Frontal cortex (tissue), 4 donors: Measurements from ENCODE around the gene KRT5. TPM values are rescaled to one million over a fixed set of nuclear protein-coding genes. Genes with fewer than 3 reads are reported as not detected.

Source experiments
- DNase-seq, 2 donors: peaks; one replicate each; pipeline ENCODE4 v3.0.0; 2012; ENCODE audit warnings: low spot score in 2 of 2
- FAIRE-seq: peaks from 2 replicates; lab custom pipeline; 2012; peaks lifted over from hg19 to GRCh38; lab: Jason Lieb, UNC
- total RNA-seq: library from RNA; depleted of rRNA; stranded (reverse); fragments of >200 nt; gene quantifications from one replicate; pipeline ENCODE4 v1.2.3, GENCODE V29; 2014
- donor health status: control.
- donor health status: control.
- donor health status: control.

KRT5 gene
- total RNA-seq, 1 donor from 2014 or later, result not detected

GRCh38 chr12:52539083-52539820 is 19.1 kb upstream of the KRT5 start:
- FAIRE-seq, result no peak

GRCh38 chr12:52537101-52537500 is 16.9 kb upstream of the KRT5 start:
- DNase-seq (no peak), FAIRE-seq (no peak)

More at GRCh38 chr12:52539083-52539820, 19.1 kb upstream of the KRT5 start:
- no peak for DNase-seq

DNA sequence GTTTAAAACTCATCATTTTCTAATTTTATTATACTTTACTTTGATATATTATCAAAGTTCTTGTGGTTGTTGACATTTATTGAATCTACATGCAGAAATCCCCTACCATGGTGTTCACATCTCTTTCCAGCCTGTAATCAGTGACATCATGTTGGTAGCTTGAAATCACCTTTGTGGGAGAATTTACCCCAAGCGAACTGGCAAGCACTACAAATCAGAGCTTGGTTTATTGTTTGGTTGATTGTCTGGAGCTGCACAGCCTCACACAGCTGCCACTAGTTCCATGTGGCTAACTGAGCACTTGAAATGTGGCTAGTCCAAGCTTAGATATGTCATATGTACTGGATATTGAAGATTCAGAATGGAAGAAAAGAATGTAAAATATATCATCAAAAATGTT is 15.4 kb upstream of the KRT5 start:
- FAIRE-seq (peak; percentile 6), DNase-seq (no peak)

DNA sequence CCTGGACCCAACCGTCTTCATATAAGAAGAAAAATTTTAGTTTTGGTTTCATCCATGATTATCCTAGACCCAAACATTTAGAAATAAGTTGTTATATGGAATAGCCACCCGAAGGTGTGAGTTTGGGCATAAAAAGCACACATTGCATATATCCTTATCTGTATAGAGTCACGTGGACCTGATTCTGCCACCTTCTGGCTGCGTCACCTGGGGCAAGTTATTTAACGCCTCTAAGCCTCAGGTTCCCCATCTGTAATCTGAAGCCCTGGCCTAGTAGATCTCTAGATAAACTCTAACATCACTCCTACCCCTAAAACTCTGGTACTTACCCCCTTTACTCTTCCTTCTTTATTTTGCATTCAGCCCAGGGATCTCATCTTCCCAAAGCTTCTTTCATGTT is 14.3 kb upstream of the KRT5 start:
- DNase-seq, result no peak
- FAIRE-seq, result no peak

GRCh38 chr12:52533686-52534470 is 13.7 kb upstream of the KRT5 start:
- FAIRE-seq, result no peak

DNA sequence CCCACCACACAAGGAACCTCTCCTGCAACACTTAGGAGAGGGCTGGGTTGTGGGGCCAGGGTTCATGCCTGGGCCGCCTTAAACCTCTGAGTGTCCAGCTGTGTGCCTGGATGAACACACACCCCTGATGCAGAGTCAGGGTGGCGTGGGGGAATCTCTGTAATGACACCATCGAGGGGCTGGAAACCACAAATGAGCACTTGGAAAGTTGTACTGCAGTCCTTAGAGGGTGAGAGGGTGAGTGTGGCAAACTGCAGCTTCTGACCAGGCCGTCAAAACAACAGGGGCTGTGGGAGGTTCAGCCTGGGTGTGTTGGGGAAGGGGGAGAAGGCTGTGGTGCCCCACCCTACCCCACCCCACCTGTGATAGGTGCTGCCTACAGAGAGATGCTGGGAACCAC is 12.4 kb upstream of the KRT5 start:
- DNase-seq (no peak), FAIRE-seq (no peak)

More at GRCh38 chr12:52533686-52534470, 13.7 kb upstream of the KRT5 start:
- no peak for DNase-seq

DNA sequence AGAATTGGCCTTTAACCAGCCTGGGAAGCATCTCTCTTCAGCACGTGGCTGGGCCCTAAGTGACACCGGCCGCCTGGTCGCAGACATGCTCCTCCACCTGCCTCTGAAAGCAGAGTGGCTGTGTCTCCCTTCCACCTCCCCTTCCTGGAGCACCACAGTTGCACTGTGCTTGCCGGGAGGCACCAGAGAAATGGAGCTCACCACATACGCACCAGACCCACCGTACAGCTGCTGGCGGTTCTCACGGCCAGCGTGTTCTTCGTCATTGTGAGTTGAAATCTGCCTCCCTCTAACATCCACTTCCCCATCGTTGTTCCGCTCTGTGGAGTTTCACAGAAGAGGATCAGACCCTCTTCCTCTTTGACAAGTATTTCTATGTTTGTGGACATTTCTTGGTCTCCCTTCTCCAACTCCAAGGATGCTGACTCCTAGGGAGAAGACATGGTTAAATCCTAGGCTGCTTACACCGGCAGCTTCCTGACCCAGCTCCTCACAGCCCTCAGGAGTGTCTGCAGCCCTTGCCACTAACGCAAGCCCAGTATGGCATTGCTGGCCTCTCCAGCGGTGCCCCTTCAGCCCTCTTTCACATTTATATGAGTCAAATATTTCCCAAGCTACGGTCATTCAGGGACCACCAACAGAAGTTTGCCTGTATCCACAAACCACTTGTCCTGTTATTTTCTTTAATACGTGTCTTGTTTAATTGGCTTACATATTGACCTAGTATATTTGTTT is 11.5 kb upstream of the KRT5 start:
- no peak for DNase-seq

GRCh38 chr12:52530905-52531304 is 10.7 kb upstream of the KRT5 start:
- FAIRE-seq, result no peak
- DNase-seq, result no peak

More for the DNA sequence above, 11.5 kb upstream of the KRT5 start:
- no peak for FAIRE-seq

GRCh38 chr12:52530366-52530765 is 10.2 kb upstream of the KRT5 start:
- FAIRE-seq, result no peak
- DNase-seq, result no peak

DNA sequence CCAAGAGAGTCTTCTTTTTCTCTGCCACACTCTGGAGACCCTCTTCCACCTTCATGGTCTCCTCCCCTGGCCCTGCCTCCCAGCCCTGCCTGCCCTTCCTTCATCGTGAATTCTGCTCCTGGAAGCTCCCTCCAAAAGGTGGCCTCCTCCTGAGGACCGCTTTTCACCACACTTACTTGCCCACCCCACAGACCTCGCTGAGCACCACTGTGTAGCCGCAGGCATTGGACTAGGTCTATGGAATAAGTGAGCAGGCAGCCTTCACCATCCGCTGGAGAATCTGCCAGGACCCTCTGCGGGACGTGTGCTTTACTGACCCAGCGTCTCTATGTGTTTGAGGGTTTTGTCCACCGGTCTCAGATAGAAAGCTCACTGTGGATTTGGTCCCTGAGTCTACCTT is 9.7 kb upstream of the KRT5 start:
- DNase-seq, result no peak
- FAIRE-seq, result no peak

DNA sequence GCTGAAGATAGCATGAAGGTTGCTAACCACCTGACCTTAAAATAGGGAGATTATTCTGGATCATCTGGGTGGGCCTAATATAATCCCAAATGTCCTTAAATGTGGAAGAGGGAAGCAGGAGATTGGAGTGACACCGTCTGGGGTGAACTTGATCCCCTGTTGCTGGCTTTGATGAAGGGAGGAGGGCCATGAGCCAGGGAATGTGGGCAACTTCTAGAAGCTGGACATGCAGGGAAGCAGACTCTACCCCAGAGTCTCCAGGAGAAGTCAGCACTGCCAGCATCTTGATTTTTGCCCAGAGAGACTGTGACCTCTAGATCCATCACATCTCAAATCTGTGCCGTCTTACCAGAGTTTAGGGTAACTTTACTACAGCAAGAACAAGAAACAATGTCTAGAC is 9.2 kb upstream of the KRT5 start:
- no peak for FAIRE-seq
- DNase-seq, result no peak

DNA sequence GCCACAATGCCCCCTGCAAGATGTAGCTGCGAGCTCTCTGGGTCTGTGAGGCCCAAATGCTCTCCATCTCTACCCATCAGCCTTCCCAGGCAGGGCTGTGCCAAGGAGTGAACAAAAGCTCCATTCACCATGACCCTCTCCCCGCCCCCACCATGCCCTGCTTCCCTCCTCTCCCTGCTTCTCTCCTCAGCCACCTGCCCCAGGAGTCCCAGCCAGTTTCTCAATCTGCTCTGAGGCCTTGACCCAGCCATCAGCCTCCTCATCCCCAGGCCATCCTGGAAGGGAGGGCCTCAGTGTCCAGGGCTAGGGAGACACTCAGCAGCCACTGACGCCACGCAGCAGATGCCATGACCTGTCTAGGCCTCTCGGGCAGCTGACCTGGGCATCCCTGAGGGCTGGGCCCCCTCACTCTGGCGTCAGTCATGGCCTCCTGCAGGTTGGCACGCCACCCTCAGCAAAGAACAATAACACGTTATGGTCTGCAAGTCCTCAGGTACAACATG is 8.5 kb upstream of the KRT5 start:
- no peak for DNase-seq

DNA sequence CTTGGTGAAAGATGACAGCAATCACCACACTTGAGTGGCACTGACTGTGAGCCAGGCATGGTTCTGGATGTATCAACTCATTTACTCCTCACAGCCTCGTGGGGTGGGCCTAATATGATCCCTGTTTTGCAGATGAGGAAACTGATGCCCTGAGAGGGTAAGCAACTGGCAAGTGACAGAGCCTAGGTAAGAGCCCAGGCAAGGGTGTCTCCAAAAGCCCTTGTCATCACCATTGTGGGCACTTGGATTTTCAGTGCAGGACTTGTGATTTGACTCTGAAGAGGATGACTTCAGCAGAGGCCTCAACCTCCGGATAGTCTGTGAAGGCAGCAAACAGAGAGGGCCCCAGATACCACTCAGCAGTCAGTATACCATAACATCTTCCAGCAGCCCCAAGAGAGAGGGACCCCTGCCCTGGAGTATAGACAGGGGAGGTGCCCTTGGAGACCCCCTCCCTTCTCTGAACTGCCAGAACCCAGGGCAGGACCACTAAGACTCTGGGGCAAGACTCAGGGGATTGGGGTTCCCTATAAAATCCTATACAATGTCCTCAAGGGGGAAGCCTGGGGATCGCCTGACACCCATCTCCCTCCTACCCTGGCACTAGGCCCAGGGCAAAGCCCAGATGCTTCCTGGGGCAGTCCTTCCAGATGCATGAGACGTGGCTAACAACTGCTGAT is 7.1 kb upstream of the KRT5 start:
- FAIRE-seq, result no peak
- DNase-seq, result no peak

More for the DNA sequence above, 8.5 kb upstream of the KRT5 start:
- FAIRE-seq, result no peak

DNA sequence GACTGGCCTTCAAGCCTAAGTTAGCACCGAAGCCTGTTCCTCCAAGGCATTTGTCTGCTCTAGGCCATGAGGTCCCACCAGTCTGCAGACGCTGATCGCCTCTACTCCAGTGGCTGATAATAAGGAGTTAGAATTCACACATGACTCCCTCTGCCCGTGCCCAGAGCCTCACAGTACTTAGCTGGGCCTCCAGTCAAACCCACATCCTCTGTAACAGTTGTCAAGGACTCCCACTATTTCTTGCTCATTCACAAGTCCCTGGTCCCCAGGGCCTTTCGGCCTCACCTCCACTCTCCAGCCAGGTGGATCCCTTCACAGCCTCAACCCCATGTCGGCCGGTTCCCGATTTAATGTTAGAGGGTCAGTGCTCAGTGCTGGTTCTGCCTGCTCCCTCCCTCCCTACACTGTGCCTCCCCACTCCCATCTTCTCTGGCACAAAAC is 6.3 kb upstream of the KRT5 start:
- no peak for DNase-seq
- no peak for FAIRE-seq

DNA sequence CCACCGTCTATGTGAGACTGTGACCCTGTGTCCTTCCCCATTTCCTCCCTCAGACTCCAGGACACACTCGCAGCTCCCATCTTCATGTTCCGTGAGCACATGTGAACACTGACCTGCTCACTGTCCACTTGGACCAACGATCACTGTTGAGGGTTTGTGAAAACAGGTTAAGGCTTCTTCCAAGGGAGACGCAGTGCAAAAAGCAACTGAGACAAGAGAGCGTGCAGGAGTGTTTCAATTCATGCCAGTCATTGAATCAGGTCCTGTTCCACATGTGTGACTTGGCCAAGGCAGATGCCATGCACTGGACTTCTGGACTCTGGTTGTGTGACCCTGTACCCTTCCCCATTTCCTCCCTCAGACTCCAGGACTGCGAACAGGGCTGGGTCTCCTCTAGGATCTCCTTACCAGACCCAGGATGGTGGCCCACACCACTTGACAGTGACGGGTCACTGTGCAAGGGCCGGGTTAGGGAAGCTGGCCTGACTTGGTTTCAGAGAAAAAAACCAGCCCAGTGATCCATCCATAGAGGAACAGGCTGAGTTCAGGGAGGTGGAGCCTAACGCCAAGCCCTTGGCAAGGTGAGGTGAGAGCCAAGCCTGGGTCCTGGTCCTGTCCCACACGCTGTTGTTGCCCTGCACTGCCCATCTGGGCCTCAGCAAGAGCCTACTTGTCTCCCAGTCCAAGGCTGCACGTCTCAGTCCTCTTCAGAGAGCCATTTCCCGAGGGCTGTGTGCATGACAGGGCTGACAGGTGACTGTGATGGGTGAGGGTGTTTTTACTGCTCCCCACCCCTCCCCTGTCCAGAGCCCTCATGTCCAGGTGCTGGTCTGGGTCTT is 5.7 kb upstream of the KRT5 start:
- no peak for FAIRE-seq
- no peak for DNase-seq

GRCh38 chr12:52524898-52525591 is 4.9 kb upstream of the KRT5 start:
- DNase-seq (no peak), FAIRE-seq (no peak)

GRCh38 chr12:52524241-52524897 is 4.2 kb upstream of the KRT5 start:
- no peak for DNase-seq
- no peak for FAIRE-seq

- no peak for FAIRE-seq
- no peak for DNase-seq
These were observed 3.6 kb upstream of the KRT5 start for GRCh38 chr12:52523824-52524223.
